ENCODE results near the gene SOX6.

SOX6 gene

DNA sequence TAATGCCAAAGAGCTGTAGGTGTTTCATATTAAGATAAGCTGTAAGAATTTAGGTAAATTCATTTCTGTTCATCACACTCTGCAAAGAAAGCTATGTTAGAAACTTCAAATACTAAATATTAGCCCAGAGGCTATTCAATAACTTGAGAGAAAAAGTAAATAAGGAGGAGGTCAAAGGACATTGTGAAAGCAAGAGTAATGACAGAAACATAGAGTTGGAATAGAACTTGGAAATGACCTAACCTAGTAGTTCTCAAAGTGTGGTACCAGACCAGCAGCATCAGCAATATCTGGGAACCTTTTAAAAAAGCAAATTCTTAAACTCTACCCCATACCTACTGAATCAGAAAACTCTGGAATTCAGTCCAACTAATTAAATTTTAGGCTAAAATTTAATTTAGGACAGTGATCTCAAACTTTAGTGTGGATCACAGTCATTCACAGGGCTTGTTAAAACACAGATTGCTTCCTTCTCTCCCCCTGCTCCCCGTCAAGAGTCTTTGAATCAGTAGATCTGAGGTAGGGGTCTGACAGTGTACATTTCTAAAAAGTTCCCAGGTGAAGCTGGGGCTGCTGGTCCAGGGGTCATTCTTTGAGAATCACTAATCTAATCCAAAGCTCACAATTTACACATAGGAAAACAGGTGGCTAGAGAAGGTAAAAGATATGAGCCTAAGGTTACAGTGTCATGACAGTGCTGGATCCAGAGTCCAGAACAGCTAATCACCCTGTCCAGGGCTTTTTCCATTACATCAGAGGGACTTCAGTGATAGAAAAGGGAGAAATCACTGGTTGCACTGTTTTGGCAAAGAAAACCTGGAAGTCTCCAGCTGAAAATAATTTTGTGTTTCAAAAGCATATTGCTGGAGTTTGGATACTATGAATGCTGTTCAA lies 241.1 kb downstream of the SOX6 start:
- DNase-seq, result no peak
- H3K4me1 ChIP-seq (ENCODE audit: low read length), result no peaks in the 10 kb centered on the region
- H2AFZ ChIP-seq (ENCODE audit: low read length), result no peak overlapping the region
- no peak overlapping the region for H3K4me2 ChIP-seq (ENCODE audit: low read depth, low read length)
- no peaks in the 10 kb centered on the region for H3F3A ChIP-seq (ENCODE audit: insufficient read depth, low read length)
- H4K20me1 ChIP-seq (ENCODE audit: insufficient read depth, low read length), result no peaks in the 10 kb centered on the region
- no peak for TF ChIP-seq EZH2 (optimal IDR thresholded peaks at IDR 0.05; ENCODE audit: low read depth, low read length)
- TF ChIP-seq, protein P1, sequence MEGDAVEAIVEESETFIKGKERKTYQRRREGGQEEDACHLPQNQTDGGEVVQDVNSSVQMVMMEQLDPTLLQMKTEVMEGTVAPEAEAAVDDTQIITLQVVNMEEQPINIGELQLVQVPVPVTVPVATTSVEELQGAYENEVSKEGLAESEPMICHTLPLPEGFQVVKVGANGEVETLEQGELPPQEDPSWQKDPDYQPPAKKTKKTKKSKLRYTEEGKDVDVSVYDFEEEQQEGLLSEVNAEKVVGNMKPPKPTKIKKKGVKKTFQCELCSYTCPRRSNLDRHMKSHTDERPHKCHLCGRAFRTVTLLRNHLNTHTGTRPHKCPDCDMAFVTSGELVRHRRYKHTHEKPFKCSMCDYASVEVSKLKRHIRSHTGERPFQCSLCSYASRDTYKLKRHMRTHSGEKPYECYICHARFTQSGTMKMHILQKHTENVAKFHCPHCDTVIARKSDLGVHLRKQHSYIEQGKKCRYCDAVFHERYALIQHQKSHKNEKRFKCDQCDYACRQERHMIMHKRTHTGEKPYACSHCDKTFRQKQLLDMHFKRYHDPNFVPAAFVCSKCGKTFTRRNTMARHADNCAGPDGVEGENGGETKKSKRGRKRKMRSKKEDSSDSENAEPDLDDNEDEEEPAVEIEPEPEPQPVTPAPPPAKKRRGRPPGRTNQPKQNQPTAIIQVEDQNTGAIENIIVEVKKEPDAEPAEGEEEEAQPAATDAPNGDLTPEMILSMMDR (IDR thresholded peaks at IDR 0.05; ENCODE audit: low read length), result no peak
- TF ChIP-seq EZH2phosphoT487 (IDR thresholded peaks at IDR 0.05; ENCODE audit: low read length), result no peak
- H3K4me3 ChIP-seq (ENCODE audit: low read length), result no peak overlapping the region
- H3K27me3 ChIP-seq (replicated peaks; ENCODE audit: insufficient read depth, low read length), result no peaks in the 10 kb centered on the region
- H3K27ac ChIP-seq (ENCODE audit: low read length), result no peak overlapping the region
- no peaks in the 10 kb centered on the region for H3K36me3 ChIP-seq (replicated peaks; ENCODE audit: insufficient read depth, low read length)
- no peaks in the 10 kb centered on the region for H3K9me3 ChIP-seq (replicated peaks; ENCODE audit: insufficient read depth, low read length)
- no peak overlapping the region for H3K9ac ChIP-seq (ENCODE audit: low read length)
- H3K79me2 ChIP-seq (ENCODE audit: low read length), result no peaks in the 10 kb centered on the region
- H3K9me2 ChIP-seq (replicated peaks; ENCODE audit: insufficient read depth, low read length), result no peaks in the 10 kb centered on the region

DNA sequence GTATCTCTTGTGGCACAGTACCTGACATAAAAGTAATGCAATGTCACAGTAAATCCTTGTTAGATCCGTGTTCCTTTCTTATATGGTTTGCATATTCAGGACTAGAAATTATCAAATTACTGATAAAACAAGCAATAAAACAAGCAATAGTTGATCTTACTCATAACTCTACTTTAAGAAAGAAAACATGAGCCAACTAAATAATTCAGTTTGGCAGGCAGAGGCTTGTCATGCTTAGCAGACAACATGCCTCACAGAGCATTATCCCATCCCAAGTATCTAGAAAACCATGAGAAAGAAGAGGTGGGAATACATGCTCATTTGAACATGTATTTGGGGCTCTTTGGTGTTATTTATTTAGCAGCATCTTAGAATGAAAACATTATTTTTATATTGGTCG lies 241.9 kb downstream of the SOX6 start:
- no peaks in the 10 kb centered on the region for H3K4me1 ChIP-seq (ENCODE audit: low read length)
- no peak overlapping the region for H3K9ac ChIP-seq (ENCODE audit: low read length)
- H2AFZ ChIP-seq (ENCODE audit: low read length), result no peak overlapping the region
- no peak for TF ChIP-seq EZH2 (optimal IDR thresholded peaks at IDR 0.05; ENCODE audit: low read depth, low read length)
- no peak for TF ChIP-seq EZH2phosphoT487 (IDR thresholded peaks at IDR 0.05; ENCODE audit: low read length)
- TF ChIP-seq, protein P1 (IDR thresholded peaks at IDR 0.05; ENCODE audit: low read length), result no peak
- no peak overlapping the region for H3K4me3 ChIP-seq (ENCODE audit: low read length)
- no peaks in the 10 kb centered on the region for H3K9me3 ChIP-seq (replicated peaks; ENCODE audit: insufficient read depth, low read length)
- H3K27me3 ChIP-seq (replicated peaks; ENCODE audit: insufficient read depth, low read length), result no peaks in the 10 kb centered on the region
- H3K27ac ChIP-seq (ENCODE audit: low read length), result no peak overlapping the region
- no peaks in the 10 kb centered on the region for H3K79me2 ChIP-seq (ENCODE audit: low read length)
- no peak overlapping the region for H3K4me2 ChIP-seq (ENCODE audit: low read depth, low read length)
- no peaks in the 10 kb centered on the region for H3K9me2 ChIP-seq (replicated peaks; ENCODE audit: insufficient read depth, low read length)
- H3K36me3 ChIP-seq (replicated peaks; ENCODE audit: insufficient read depth, low read length), result no peaks in the 10 kb centered on the region
- no peaks in the 10 kb centered on the region for H3F3A ChIP-seq (ENCODE audit: insufficient read depth, low read length)
- DNase-seq, result no peak
- H4K20me1 ChIP-seq (ENCODE audit: insufficient read depth, low read length), result no peaks in the 10 kb centered on the region

DNA sequence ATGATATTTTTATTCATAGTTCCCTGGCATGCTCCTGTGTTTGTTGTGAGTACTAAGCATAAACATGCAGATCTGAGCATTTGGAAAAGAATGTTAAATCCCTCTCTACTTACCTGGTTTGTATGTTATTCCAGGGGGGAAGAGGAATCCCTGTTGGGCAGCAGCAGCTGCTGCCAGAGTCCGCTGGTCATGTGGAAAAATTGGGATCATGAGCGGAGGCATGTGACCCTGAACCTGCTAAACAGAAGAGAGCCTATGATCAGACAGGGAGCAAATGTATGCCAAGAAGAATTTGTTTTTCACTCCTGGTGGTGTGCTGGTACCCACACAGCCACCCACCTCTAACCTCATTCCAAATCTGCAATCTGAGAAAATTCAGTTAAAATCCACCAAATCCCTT lies 244.7 kb downstream of the SOX6 start:
- H3K9ac ChIP-seq (ENCODE audit: low read length), result no peak overlapping the region
- H3F3A ChIP-seq (ENCODE audit: insufficient read depth, low read length), result no peaks in the 10 kb centered on the region
- no peaks in the 10 kb centered on the region for H3K27me3 ChIP-seq (replicated peaks; ENCODE audit: insufficient read depth, low read length)
- no peaks in the 10 kb centered on the region for H4K20me1 ChIP-seq (ENCODE audit: insufficient read depth, low read length)
- no peak for TF ChIP-seq EZH2 (optimal IDR thresholded peaks at IDR 0.05; ENCODE audit: low read depth, low read length)
- TF ChIP-seq EZH2phosphoT487 (IDR thresholded peaks at IDR 0.05; ENCODE audit: low read length), result no peak
- TF ChIP-seq, protein P1 (IDR thresholded peaks at IDR 0.05; ENCODE audit: low read length), result no peak
- H2AFZ ChIP-seq (ENCODE audit: low read length), result no peak overlapping the region
- H3K27ac ChIP-seq (ENCODE audit: low read length), result no peak overlapping the region
- no peaks in the 10 kb centered on the region for H3K9me2 ChIP-seq (replicated peaks; ENCODE audit: insufficient read depth, low read length)
- no peaks in the 10 kb centered on the region for H3K79me2 ChIP-seq (ENCODE audit: low read length)
- no peaks in the 10 kb centered on the region for H3K36me3 ChIP-seq (replicated peaks; ENCODE audit: insufficient read depth, low read length)
- H3K9me3 ChIP-seq (replicated peaks; ENCODE audit: insufficient read depth, low read length), result no peaks in the 10 kb centered on the region
- no peak overlapping the region for H3K4me3 ChIP-seq (ENCODE audit: low read length)
- H3K4me1 ChIP-seq (ENCODE audit: low read length), result no peaks in the 10 kb centered on the region
- H3K4me2 ChIP-seq (ENCODE audit: low read depth, low read length), result no peak overlapping the region
- no peak for DNase-seq

Measured in MM.1S (cell line).